Measurements from ENCODE around the gene PADI1.
"Not testable (repeated sequence)": the region's sequence is repeated elsewhere in the genome, so short reads cannot be mapped to it uniquely, and the experiment has no call there.

Gene PADI1

GRCh38 chr1:17217607-17218006 is 12.7 kb downstream of the PADI1 start:
- DNase-seq (ENCODE audit: low spot score), result no peak

- DNase-seq (ENCODE audit: low spot score), result no peak
Observed at GRCh38 chr1:17218939-17219338, 14.0 kb downstream of the PADI1 start.

DNA sequence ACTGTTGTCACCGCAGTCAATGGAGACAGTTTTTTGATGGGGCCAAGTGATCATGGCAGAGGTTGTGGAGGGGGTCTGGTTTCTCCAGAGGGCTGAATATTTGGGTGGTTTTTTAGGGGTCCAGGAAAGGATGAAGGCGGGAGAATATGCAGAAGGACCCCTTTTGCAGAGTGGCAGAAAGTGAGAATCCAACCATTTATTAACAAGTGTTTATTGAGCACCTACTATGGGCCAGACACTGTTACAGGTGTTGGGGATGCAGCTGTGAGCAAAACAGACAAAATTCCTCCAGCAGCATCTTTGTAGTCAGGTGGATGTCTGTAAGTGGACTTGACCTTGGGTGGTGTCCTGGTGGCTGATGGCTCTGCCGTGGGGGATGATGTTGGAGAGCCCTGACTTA is 15.4 kb downstream of the PADI1 start:
- no peak for DNase-seq (ENCODE audit: low spot score)

DNA sequence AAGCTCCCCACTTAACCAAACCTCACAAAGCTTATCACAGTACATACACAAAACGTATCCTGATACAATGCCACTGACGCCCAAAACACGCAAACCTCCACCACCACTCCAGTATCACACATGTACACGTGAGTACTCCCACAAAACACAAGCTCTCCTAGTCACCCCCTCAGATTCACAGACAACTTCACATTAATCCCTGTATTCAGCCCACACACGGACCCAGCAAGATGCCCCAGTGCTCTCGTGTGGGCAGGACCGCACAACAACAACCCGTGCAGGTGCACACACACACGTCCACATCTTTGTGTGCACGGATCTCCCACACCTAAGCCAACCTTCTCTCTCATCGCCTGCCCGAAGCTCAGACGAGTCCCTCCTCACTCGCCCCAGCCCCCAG is 17.6 kb downstream of the PADI1 start:
- no peak for DNase-seq (ENCODE audit: low spot score)

GRCh38 chr1:17224434-17224833 is 19.5 kb downstream of the PADI1 start:
- DNase-seq (ENCODE audit: low spot score), result no peak

- DNase-seq (ENCODE audit: low spot score), result no peak
Observed at GRCh38 chr1:17225140-17225539, 20.2 kb downstream of the PADI1 start.

- DNase-seq (ENCODE audit: low spot score), result no peak
Observed at GRCh38 chr1:17227358-17227915, 22.5 kb downstream of the PADI1 start.

DNA sequence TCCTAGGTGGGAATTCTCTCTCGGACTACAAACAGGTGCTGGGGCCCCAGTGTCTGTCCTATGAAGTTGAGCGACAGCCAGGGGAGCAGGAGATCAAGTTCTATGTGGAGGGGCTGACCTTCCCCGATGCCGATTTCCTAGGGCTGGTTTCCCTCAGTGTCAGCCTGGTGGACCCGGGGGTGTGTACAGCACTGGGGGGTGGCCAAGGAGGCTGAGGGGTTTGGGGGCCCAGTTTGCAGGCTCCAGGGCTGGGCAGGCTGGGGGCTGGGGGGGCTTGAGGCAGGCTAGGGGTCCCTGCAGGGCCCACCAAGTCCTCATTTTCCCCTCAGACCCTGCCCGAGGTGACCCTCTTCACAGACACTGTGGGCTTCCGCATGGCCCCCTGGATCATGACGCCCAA is 23.7 kb downstream of the PADI1 start:
- DNase-seq (ENCODE audit: low spot score), result no peak

DNA sequence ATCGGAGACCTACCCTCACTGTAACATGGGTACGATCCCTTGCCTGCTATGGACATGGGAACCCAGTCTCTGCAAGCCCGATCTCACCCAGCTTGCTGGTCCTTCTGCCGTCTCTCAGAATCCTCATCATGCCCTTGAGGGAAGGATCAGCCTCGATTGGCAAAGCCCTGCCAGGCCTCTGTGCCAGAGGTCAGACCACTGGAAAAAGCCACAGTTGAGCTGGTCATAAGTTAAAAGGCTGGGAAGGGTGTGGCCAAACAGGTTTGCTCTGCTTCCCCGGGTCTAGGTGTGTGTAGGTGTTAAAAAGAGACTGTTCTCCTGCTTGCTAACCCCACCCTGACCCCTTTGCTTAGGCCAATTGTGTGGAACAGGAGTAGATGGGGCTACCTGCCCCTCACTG is 24.5 kb downstream of the PADI1 start:
- no peak for DNase-seq (ENCODE audit: low spot score)

- no peak for DNase-seq (ENCODE audit: low spot score)
Observed at GRCh38 chr1:17230106-17230505, 25.2 kb downstream of the PADI1 start.

- no peak for DNase-seq (ENCODE audit: low spot score)
Observed at GRCh38 chr1:17230671-17231310, 25.9 kb downstream of the PADI1 start.

- DNase-seq (ENCODE audit: low spot score), result no peak
Observed at GRCh38 chr1:17232759-17233661, 28.1 kb downstream of the PADI1 start.

DNA sequence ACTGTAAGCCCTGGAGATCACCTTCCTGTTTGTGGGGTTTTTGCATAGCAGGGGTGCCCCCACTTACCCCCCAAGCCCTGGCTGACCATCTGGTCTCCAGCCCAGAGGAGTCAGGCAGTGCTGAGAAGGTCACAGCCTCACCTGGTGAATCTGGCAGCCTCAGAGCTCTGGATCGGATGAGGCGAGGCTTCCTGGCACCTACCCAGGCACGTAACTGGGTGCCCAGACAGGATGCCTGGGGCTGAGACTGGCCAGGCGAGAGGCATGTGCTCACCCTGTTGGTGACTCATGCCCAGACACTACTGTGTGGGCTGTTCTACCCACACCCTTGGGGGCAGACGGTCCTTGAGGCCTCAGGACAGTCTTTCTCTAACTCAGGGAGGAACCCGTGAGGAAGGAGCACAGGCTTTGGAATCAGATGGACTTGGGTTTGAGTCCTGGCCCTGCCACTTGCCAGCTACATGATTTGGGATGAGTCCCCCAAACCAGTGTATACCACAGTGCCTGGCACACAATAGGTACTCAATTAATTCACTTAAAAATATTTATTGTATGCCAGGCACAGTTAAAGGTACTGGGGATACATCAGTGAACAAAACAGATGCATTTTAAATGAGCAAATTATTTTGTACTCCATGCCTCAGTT is 28.9 kb downstream of the PADI1 start:
- no peak for DNase-seq (ENCODE audit: low spot score)

DNA sequence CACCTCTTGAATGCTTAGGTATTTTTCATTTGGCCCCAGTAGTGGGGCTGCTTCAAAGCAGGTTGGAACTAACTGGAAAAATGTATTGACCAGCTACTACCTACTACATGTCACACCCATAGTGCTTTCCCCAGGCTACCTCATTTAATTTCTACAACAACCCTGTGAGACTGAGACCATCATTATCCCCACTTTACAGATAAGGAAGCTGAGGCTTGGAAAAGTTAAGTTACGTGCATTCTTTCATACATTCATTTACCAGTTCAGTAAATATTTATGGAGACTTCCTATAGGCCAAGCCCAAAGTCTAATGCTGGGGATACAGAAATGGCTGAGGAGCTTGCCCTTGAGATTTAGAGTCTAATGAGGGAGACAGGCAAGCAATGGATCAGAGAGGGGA is 29.5 kb downstream of the PADI1 start:
- DNase-seq (ENCODE audit: low spot score), result no peak

DNA sequence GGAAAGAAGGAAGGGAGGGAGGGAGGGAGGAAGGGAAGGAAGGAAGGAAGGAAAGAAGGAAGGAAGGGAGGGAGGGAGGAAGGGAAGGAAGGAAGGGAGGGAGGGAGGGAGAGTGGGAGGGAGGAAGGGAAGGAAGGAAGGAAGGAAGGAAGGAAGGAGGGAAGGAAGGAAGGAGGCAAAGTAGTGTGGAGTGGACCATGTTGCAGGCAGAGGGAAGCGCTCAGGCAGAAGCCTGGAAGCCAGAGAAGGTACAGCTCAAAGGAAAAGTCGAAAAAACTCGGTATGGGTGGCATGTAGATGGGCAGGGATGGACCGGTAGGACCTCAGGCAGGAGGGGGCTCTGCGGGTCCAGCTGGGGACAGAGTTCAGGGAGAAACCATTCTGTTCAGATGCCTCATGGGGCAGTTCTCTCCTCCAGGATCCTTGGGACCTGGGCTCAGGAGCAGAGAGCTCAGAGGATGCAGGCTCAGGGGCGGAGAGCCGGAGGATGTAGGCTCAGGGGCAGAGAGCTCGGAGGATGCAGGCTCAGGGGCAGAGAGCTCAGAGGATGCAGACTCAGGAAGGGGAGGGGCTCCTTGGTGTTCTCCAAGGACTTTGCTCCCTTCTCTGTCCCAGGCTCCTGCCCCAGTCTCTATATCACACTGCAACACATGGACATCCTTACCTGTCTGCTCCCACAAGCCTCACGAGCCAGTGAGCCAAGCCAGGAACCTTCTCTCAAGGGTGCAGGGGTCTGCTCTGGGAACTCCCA is 30.4 kb downstream of the PADI1 start:
- no peak for DNase-seq (ENCODE audit: low spot score)

GRCh38 chr1:17236779-17237560 is 32.0 kb downstream of the PADI1 start:
- DNase-seq (ENCODE audit: low spot score), result peak; percentile 88

DNA sequence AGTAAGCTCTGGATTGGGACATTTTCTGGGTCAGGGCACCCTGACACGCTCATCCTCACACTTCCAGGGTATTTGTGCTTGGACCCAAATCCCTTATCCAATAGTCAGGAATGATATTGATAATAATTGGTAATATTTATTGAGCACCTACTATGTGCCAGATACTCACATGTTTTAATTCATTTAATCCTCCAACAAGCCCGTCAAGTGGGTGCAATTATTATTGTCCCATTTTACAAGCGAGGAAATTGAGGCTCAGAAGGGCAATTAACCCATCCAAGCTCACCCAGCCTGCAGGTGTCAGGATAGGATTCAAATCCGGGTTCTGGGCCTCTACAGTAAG is 32.6 kb downstream of the PADI1 start:
- no peak for DNase-seq (ENCODE audit: low spot score)

GRCh38 chr1:17239420-17239819 is 34.5 kb downstream of the PADI1 start:
- peak; percentile 68 for DNase-seq (ENCODE audit: low spot score)

DNA sequence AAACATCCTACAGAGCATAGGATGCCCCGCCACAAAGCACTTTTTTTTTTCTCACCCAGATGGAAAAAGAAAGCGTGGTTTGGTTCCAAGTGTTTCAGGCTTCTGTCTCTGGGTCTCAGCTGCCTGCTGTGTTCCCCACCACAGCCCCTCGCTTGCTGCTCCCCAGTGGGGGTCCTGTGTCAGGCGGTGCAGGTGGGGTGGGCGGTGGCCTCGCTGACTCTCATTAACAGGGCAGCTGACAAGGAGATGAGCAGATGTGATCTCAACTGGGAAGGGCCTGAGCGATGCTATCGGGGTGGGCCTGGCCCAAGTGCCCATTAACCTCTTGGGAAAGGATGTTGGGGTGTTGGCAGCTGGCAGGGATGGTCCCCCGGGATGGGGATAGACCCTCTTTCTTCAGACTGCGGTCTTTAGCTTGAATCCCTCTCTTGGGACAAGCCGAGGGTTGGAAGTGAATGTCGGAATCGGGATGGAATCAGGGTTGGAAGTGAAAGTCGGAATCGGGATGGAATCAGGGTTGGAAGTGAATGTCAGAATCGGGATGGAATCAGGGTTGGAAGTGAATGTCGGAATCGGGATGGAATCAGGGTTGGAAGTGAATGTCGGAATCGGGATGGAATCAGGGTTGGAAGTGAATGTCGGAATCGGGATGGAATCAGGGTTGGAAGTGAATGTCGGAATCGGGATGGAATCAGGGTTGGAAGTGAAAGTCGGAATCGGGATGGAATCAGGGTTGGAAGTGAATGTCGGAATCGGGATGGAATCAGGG is 36.3 kb downstream of the PADI1 start:
- not testable (repeated sequence) for DNase-seq (ENCODE audit: low spot score)

DNA sequence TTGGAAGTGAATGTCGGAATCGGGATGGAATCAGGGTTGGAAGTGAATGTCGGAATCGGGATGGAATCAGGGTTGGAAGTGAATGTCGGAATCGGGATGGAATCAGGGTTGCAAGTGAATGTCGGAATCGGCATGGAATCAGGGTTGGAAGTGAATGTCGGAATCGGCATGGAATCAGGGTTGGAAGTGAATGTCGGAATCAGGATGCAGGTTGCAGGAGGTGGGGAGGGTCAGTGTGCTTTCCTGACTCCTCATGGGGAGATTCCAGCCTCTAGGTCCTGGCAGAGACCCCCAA is 36.8 kb downstream of the PADI1 start:
- not testable (repeated sequence) for DNase-seq (ENCODE audit: low spot score)

DNA sequence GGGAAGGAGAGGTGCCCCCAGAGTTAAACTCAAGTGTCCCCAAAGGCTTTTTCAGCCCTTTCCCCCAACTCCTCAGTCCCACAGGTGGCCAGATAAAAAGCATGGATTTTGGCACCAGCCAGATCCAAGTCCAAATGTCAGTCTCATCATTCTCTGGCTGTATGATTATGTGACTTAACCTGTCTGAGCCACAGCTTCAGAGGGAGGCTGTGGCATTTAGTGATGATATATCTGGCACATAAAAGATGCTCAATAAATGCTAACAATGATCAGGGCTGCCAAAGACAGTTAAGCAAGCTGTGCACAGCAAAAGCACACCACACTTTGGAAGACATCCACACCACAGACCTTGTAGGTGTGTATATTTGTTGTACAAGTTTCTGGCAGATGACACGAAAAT is 38.3 kb downstream of the PADI1 start:
- DNase-seq (ENCODE audit: low spot score), result no peak

Measured in HuH-7 (cell line).